Esophagus squamous epithelium (tissue), 5 donors: Measurements from ENCODE around the gene TOM1. TPM values are rescaled to one million over a fixed set of nuclear protein-coding genes. Genes with fewer than 3 reads are reported as not detected.
"Not testable (repeated sequence)": the region's sequence is repeated elsewhere in the genome, so short reads cannot be mapped to it uniquely, and the experiment has no call there.

Source experiments
- DNase-seq: peaks from one replicate; lab custom pipeline; 2025; lab: John Stamatoyannopoulos, UW
- H3K27ac ChIP-seq, 4 donors: fragments of 200-600 bp; sonication (generic); one replicate each; pipeline ENCODE4 v1.5.1; 2016 to 2019; ENCODE audit warnings: mild to moderate bottlenecking in 1 of 4
- H3K27me3 ChIP-seq, 4 donors: fragments of 200-600 bp; sonication (generic); 1 replicate in 3 of 4; 2 replicates in 1 of 4; pipeline versions ENCODE4 v1.5.1 to v1.6.0; 2017 to 2021; ENCODE audit warnings: antibody characterized with exemption in 1 of 4
- H3K36me3 ChIP-seq, 3 donors: fragments of 200-600 bp; sonication (generic); one replicate each; pipeline ENCODE4 v1.5.1; 2016 to 2019
- H3K4me1 ChIP-seq, 3 donors: fragments of 200-600 bp; sonication (generic); one replicate each; pipeline ENCODE4 v1.5.1; 2017 to 2019
- H3K4me3 ChIP-seq, 4 donors: fragments of 200-600 bp; sonication (generic); 1 replicate in 3 of 4; 2 replicates in 1 of 4; pipeline ENCODE4 v1.5.1; 2016 to 2019; ENCODE audit warnings: mild to moderate bottlenecking in 2 of 4, moderate library complexity in 1 of 4
- H3K9me3 ChIP-seq, 3 donors: fragments of 200-600 bp; sonication (generic); one replicate each; pipeline ENCODE4 v1.5.1; 2016 to 2019
- CTCF ChIP-seq, 6 experiments: fragments of 450-650 bp in 4 of 6; fragments of 200-600 bp in 2 of 6; sonication (generic) in 2 of 6; IDR thresholded peaks; one replicate each; pipeline ENCODE4 v1.5.1; 2016 to 2019; ENCODE audit warnings: antibody characterized with exemption in 6 of 6, mild to moderate bottlenecking in 4 of 6, moderate library complexity in 4 of 6
- POLR2A ChIP-seq, 4 donors: fragments of 450-650 bp; IDR thresholded peaks; one replicate each; pipeline ENCODE4 v1.6.1; 2017; ENCODE audit warnings: antibody characterized with exemption in 4 of 4, mild to moderate bottlenecking in 4 of 4, moderate library complexity in 3 of 4
- WGBS, 2 donors: methylation state at CpG; one replicate each; pipeline ENCODE4 v1.1.5; 2018; 5-methylcytosine and 5-hydroxymethylcytosine counted together
- intact Hi-C: fragments of 100-400 bp; cut with DNase I; formaldehyde crosslinking; loops from one replicate; pipeline ENCODE4 v1.15.0; 2022
- total RNA-seq, 4 donors: library from RNA; depleted of rRNA; stranded (reverse); fragments of >200 nt; gene quantifications; one replicate each; pipeline ENCODE4 v1.1.0, GENCODE V29; 2016
- donor health status: DM: yes; HTN: yes; CAD: no.

Gene TOM1
- total RNA-seq, 4 donors from 2014 or later = 72.1 to 145 (median 106) TPM

GRCh38 chr22:35363566-35364086 lies 63.9 kb downstream of the TOM1 start:
- intact Hi-C loops = no loop called here

DNA sequence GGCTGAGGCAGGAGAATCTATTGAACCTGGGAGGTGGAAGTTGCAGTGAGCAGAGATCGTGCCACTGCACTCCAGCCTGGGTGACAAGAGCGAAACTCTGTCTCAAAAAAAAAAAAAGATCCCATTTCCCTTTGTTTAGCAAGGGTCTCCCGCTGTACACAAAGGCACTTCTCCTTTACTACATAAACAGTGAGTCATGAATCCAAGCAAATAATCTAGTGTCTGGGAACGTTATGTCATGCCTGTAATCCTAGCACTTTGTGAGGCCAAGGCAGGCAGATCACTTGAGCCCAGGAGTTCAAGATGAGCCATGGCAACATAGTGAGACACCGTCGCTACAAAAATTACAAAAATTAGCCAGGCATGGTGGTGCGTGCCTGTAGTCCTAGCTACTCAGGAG lies 64.5 kb downstream of the TOM1 start:
- DNase-seq, H3K36me3 ChIP-seq, H3K9me3 ChIP-seq, intact Hi-C loops, H3K4me3 ChIP-seq: not testable (repeated sequence)
- Histone ChIP-seq H3K27ac (peak overlapping the region in 1 of 4 donors; percentile 21), H3K4me1 (peaks cover 0 to 16% (median 0%) of the 10 kb centered on the region in 3 donors), H3K27me3 (peaks cover 0 to 42% (median 0%) of the 10 kb centered on the region in 4 donors)
- 57 to 58% methylated on average over 7 of the region's 7 CpGs for WGBS, 2 donors

More at GRCh38 chr22:35363566-35364086, 63.9 kb downstream of the TOM1 start:
- H3K27me3 ChIP-seq = peaks cover 0 to 42% (median 0%) of the 10 kb centered on the region in 4 donors
- TF ChIP-seq POLR2A (IDR thresholded peaks at IDR 0.05) (no peak), CTCF (IDR thresholded peaks at IDR 0.05) (no peak)
- H3K9me3 ChIP-seq = no peaks in the 10 kb centered on the region
- H3K36me3 ChIP-seq = no peaks in the 10 kb centered on the region
- peaks cover 0 to 16% (median 0%) of the 10 kb centered on the region in 3 donors for H3K4me1 ChIP-seq
- H3K4me3 ChIP-seq = no peak overlapping the region
- H3K27ac ChIP-seq = peak overlapping the region in 1 of 4 donors; percentile 21
- DNase-seq = no peak
- WGBS, 2 donors = 81 to 85% methylated on average over 6 to 7 of the region's 11 CpGs

DNA sequence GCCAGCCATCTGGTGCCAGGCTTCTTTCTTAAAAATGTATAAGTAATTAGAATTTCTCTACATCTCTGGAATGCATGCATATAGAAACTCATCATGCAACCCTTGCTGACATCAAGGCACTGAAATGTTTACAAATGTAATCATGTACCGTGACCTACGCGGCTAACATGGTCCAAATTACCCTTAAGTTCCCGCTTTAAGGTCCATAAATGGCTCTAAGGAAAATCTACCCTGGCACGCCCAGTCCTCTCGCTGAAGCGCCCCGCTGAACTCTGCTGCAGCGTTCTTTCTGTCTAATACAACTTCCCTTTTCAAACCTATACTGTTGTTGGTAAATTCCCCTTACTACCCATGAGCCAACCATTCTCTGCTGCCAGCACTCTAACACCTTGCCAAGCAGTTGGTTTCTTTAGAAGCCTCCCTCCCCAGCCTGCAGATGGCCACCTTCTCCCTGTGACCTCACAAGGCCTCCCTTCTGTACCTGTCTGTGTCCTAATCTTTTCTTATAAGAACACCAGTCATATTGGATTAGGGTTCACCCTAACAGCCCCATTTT lies 67.7 kb downstream of the TOM1 start:
- no peak for TF ChIP-seq POLR2A (IDR thresholded peaks at IDR 0.05)
- no peak for TF ChIP-seq CTCF (IDR thresholded peaks at IDR 0.05)
- intact Hi-C loops = no loop called here
- 22 to 45% methylated on average over 9 of the region's 9 CpGs for WGBS, 2 donors
- Histone ChIP-seq H3K27me3 (peaks cover 0 to 16% (median 0%) of the 10 kb centered on the region in 4 donors), H3K4me1 (peaks cover 5 to 38% (median 6%) of the 10 kb centered on the region in 3 donors), H3K4me3 (no peak overlapping the region), H3K27ac (peak overlapping the region in 1 of 4 donors; percentile 26), H3K36me3 (no peaks in the 10 kb centered on the region), H3K9me3 (no peaks in the 10 kb centered on the region)
- no peak for DNase-seq

DNA sequence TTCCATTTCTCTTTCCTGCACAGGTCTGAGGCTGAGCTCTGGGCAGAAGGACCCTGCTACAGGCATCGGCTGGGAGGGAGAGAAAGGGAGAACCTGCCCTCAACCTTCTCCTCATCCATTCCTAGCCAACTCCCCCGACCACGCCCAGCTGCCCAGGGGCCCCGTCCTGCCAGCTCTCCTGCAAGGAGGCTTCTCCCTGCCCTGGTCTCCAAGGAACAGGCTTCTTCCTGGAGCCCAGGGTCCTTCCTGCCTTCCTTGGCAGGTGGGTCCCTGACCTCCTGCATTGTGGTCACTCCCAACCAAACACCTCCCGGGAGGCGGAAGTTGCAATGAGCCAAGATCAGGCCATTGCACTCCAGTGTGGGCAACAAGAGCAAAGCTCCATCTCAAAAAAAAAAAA lies 68.7 kb downstream of the TOM1 start:
- intact Hi-C loops = no loop called here

DNA sequence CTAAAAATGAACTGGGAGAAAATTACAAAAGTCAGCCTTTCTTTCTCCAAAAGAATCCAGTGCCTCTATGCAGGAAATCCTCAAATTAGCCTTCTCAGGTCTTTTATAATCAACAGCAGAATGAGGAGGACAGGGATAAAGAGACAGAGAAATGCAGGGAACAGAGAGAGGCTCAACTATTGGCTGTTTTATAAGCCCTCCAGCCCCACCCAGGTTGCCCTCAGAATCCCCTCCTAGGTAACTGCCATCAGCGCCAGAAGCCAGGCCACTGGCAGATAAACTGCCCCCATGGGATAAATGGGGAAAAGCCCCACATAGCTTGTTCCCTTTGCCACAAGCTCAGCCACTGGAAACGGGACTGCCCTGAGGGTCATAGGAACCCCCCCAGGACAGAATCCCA lies 70.3 kb downstream of the TOM1 start:
- H3K9me3 ChIP-seq = no peaks in the 10 kb centered on the region
- H3K27me3 ChIP-seq = peaks cover 0 to 10% (median 0%) of the 10 kb centered on the region in 4 donors
- 51 to 73% methylated on average over 2 of the region's 2 CpGs for WGBS, 2 donors
- TF ChIP-seq POLR2A (IDR thresholded peaks at IDR 0.05) (no peak), CTCF (IDR thresholded peaks at IDR 0.05) (no peak)
- DNase-seq = no peak
- H3K27ac ChIP-seq = no peak overlapping the region
- H3K4me1 ChIP-seq = peaks cover 5 to 36% (median 6%) of the 10 kb centered on the region in 3 donors
- H3K36me3 ChIP-seq = no peaks in the 10 kb centered on the region
- intact Hi-C loops = no loop called here
- H3K4me3 ChIP-seq = no peak overlapping the region

More for the DNA sequence above, 68.7 kb downstream of the TOM1 start:
- no peak for TF ChIP-seq POLR2A (IDR thresholded peaks at IDR 0.05)
- TF ChIP-seq CTCF (IDR thresholded peaks at IDR 0.05) = no peak
- no peak overlapping the region for H3K4me3 ChIP-seq
- H3K36me3 ChIP-seq = no peaks in the 10 kb centered on the region
- H3K9me3 ChIP-seq = no peaks in the 10 kb centered on the region
- peaks cover 5 to 42% (median 6%) of the 10 kb centered on the region in 3 donors for H3K4me1 ChIP-seq
- H3K27ac ChIP-seq = no peak overlapping the region
- DNase-seq = no peak
- 83% methylated on average over 1 of the region's 6 CpGs; no CpG with 5 or more reads in 1 of the 2 donors for WGBS, 2 donors
- H3K27me3 ChIP-seq = peaks cover 0 to 10% (median 0%) of the 10 kb centered on the region in 4 donors
